ENCODE results near the gene GIGYF2. TPM values are rescaled to one million over a fixed set of nuclear protein-coding genes. Genes with fewer than 3 reads are reported as not detected.

The GIGYF2 gene
- total and polyA plus RNA-seq, 2 of the 13 experiments (the other 11 are each of a cell fraction or from before 2014, with no cell fraction given), result 44.9 to 73.5 TPM

- TF ChIP-seq ZNF350 (CRISPR knock-in tag; IDR thresholded peaks at IDR 0.05; ENCODE audit: borderline replicate concordance, low read depth), result 0 out of 2 replicates have a peak, but pooled peaks have one; percentile 16
- no peak for TF ChIP-seq RFX1 (IDR thresholded peaks at IDR 0.05)
- TF ChIP-seq ZNF460 (CRISPR knock-in tag; IDR thresholded peaks at IDR 0.05; ENCODE audit: borderline replicate concordance), result no peak
- TF ChIP-seq ZNF30 (CRISPR knock-in tag; IDR thresholded peaks at IDR 0.05), result no peak
- TF ChIP-seq JUND (CRISPR knock-in tag; IDR thresholded peaks at IDR 0.05), result no peak
- no peak for TF ChIP-seq ZMYM4 (CRISPR knock-in tag; IDR thresholded peaks at IDR 0.05)
- peak; percentile 54 for TF ChIP-seq SRSF1 (optimal IDR thresholded peaks at IDR 0.05; ENCODE audit: low read depth, low read length)
- TF ChIP-seq ZBTB7B (CRISPR knock-in tag; IDR thresholded peaks at IDR 0.05), result no peak; the same call in 1 of the 2 replicates
- no peak for TF ChIP-seq SP4 (CRISPR knock-in tag; IDR thresholded peaks at IDR 0.05)
- TF ChIP-seq ZNF3 (CRISPR knock-in tag; IDR thresholded peaks at IDR 0.05), result no peak
- no peak for TF ChIP-seq HNRNPH1 (optimal IDR thresholded peaks at IDR 0.05; ENCODE audit: low read depth, low read length)
- no peak for TF ChIP-seq PHF21A (CRISPR knock-in tag; IDR thresholded peaks at IDR 0.05)
- TF ChIP-seq RAD51 (IDR thresholded peaks at IDR 0.05; ENCODE audit: borderline replicate concordance), result no peak
- TF ChIP-seq, protein P1, sequence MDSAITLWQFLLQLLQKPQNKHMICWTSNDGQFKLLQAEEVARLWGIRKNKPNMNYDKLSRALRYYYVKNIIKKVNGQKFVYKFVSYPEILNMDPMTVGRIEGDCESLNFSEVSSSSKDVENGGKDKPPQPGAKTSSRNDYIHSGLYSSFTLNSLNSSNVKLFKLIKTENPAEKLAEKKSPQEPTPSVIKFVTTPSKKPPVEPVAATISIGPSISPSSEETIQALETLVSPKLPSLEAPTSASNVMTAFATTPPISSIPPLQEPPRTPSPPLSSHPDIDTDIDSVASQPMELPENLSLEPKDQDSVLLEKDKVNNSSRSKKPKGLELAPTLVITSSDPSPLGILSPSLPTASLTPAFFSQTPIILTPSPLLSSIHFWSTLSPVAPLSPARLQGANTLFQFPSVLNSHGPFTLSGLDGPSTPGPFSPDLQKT (CRISPR knock-in tag; IDR thresholded peaks at IDR 0.05; ENCODE audit: borderline replicate concordance), result no peak
- TF ChIP-seq SPEN (CRISPR knock-in tag; IDR thresholded peaks at IDR 0.05; ENCODE audit: low read depth), result 0 out of 2 replicates have a peak, but pooled peaks have one; percentile 5
- no peak for TF ChIP-seq ZFP36 (IDR thresholded peaks at IDR 0.05; ENCODE audit: borderline replicate concordance, low read depth, low read length, partially characterized antibody)
- TF ChIP-seq, protein P2, sequence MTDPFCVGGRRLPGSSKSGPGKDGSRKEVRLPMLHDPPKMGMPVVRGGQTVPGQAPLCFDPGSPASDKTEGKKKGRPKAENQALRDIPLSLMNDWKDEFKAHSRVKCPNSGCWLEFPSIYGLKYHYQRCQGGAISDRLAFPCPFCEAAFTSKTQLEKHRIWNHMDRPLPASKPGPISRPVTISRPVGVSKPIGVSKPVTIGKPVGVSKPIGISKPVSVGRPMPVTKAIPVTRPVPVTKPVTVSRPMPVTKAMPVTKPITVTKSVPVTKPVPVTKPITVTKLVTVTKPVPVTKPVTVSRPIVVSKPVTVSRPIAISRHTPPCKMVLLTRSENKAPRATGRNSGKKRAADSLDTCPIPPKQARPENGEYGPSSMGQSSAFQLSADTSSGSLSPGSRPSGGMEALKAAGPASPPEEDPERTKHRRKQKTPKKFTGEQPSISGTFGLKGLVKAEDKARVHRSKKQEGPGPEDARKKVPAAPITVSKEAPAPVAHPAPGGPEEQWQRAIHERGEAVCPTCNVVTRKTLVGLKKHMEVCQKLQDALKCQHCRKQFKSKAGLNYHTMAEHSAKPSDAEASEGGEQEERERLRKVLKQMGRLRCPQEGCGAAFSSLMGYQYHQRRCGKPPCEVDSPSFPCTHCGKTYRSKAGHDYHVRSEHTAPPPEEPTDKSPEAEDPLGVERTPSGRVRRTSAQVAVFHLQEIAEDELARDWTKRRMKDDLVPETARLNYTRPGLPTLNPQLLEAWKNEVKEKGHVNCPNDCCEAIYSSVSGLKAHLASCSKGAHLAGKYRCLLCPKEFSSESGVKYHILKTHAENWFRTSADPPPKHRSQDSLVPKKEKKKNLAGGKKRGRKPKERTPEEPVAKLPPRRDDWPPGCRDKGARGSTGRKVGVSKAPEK (CRISPR knock-in tag; IDR thresholded peaks at IDR 0.05; ENCODE audit: borderline replicate concordance), result no peak
- TF ChIP-seq, protein P3, sequence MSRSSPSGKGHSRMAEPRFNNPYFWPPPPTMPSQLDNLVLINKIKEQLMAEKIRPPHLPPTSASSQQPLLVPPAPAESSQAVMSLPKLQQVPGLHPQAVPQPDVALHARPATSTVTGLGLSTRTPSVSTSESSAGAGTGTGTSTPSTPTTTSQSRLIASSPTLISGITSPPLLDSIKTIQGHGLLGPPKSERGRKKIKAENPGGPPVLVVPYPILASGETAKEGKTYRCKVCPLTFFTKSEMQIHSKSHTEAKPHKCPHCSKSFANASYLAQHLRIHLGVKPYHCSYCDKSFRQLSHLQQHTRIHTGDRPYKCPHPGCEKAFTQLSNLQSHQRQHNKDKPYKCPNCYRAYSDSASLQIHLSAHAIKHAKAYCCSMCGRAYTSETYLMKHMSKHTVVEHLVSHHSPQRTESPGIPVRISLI (CRISPR knock-in tag; IDR thresholded peaks at IDR 0.05; ENCODE audit: borderline replicate concordance), result no peak
- no peak for TF ChIP-seq DPF2 (CRISPR knock-in tag; IDR thresholded peaks at IDR 0.05; ENCODE audit: borderline replicate concordance, low read depth)
- TF ChIP-seq ZNF207 (IDR thresholded peaks at IDR 0.05; ENCODE audit: borderline replicate concordance), result no peak
- TF ChIP-seq NFKB2 (CRISPR knock-in tag; IDR thresholded peaks at IDR 0.05; ENCODE audit: borderline replicate concordance), result no peak
- TF ChIP-seq ZNF496 (CRISPR knock-in tag; IDR thresholded peaks at IDR 0.05; ENCODE audit: insufficient replicate concordance), result no peak
- TF ChIP-seq ZNF652 (CRISPR knock-in tag; IDR thresholded peaks at IDR 0.05; ENCODE audit: borderline replicate concordance, low read depth), result no peak
- no peak for TF ChIP-seq ZNF720 (CRISPR knock-in tag; IDR thresholded peaks at IDR 0.05)
- no peak for TF ChIP-seq TBX3 (IDR thresholded peaks at IDR 0.05; ENCODE audit: borderline replicate concordance)
- 0 out of 2 replicates have a peak, but pooled peaks have one; percentile 33 for TF ChIP-seq ZNF430 (CRISPR knock-in tag; IDR thresholded peaks at IDR 0.05)
Observed at GRCh38 chr2:232875256-232876121, 178.4 kb downstream of the GIGYF2 start (continued).
